SK-N-SH (cell line): ENCODE data around the gene KCTD11. TPM values are rescaled to one million over a fixed set of nuclear protein-coding genes. Genes with fewer than 3 reads are reported as not detected.

Experiments
- CHD2 ChIP-seq: fragments of 150-350 bp; IDR thresholded peaks from 2 replicates; pipeline ENCODE4 v1.6.1; 2018; ENCODE audit warnings: low read length; ENCODE audit not compliant: partially characterized antibody
- ELF1 ChIP-seq: IDR thresholded peaks from 2 replicates; pipeline ENCODE4 v1.4.0; 2012
- EZH2phosphoT487 ChIP-seq: fragments of 200-600 bp; sonication (generic); IDR thresholded peaks from 2 replicates; pipeline ENCODE4 v1.6.1; 2017; ENCODE audit warnings: low read depth, mixed run types, mild to moderate bottlenecking, antibody characterized with exemption, moderate library complexity, borderline replicate concordance
- FOSL2 ChIP-seq: IDR thresholded peaks from 2 replicates; pipeline ENCODE4 v1.4.0; 2012; ENCODE audit warnings: low read depth, mild to moderate bottlenecking, moderate library complexity, borderline replicate concordance
- FOXJ3 ChIP-seq: sonication (generic); formaldehyde crosslinking; IDR thresholded peaks from 2 replicates; pipeline ENCODE4 v1.5.1; 2020; ENCODE audit warnings: mild to moderate bottlenecking, missing genetic modification reagents
- FOXM1 ChIP-seq: IDR thresholded peaks from 2 replicates; pipeline ENCODE4 v1.4.0; 2012; ENCODE audit warnings: low read depth, mild to moderate bottlenecking
- GABPA ChIP-seq: IDR thresholded peaks from 2 replicates; pipeline ENCODE4 v1.4.0; 2012; ENCODE audit warnings: low read depth, mild to moderate bottlenecking
- GATA2 ChIP-seq: sonication (generic); formaldehyde crosslinking; IDR thresholded peaks from 2 replicates; pipeline ENCODE4 v1.5.0; 2020; ENCODE audit warnings: mild to moderate bottlenecking, missing genetic modification reagents
- JUND ChIP-seq: IDR thresholded peaks from 2 replicates; pipeline ENCODE4 v1.4.0; 2012
- MEF2A ChIP-seq: IDR thresholded peaks from 2 replicates; pipeline ENCODE4 v1.4.0; 2012; ENCODE audit warnings: low read depth, borderline replicate concordance
- MXI1 ChIP-seq: IDR thresholded peaks from 2 replicates; pipeline ENCODE4 v1.6.1; 2012; ENCODE audit warnings: mild to moderate bottlenecking, low read depth, low read length, improper control_type of control experiment
- NFIC ChIP-seq: IDR thresholded peaks from 2 replicates; pipeline ENCODE4 v1.4.0; 2012; ENCODE audit warnings: borderline replicate concordance
- RAD21 ChIP-seq: IDR thresholded peaks from 2 replicates; pipeline ENCODE4 v1.6.1; 2012; ENCODE audit warnings: mild to moderate bottlenecking, low read length
- RCOR1 ChIP-seq: fragments of 150-350 bp; IDR thresholded peaks from 2 replicates; pipeline ENCODE4 v1.6.1; 2017; ENCODE audit warnings: antibody characterized with exemption, low read length
- RXRA ChIP-seq: IDR thresholded peaks from 2 replicates; pipeline ENCODE4 v1.4.0; 2012; ENCODE audit warnings: low read depth, mild to moderate bottlenecking, borderline replicate concordance
- SIN3A ChIP-seq: IDR thresholded peaks from 2 replicates; pipeline ENCODE4 v1.6.1; 2012; ENCODE audit warnings: low read depth, mild to moderate bottlenecking, low read length, moderate library complexity, borderline replicate concordance
- SMC3 ChIP-seq: IDR thresholded peaks from 2 replicates; pipeline ENCODE4 v1.6.1; 2012; ENCODE audit warnings: low read depth, low read length, improper control_type of control experiment
- TAF1 ChIP-seq: IDR thresholded peaks from 2 replicates; pipeline ENCODE4 v1.6.1; 2012; ENCODE audit warnings: low read depth, mild to moderate bottlenecking, low read length, moderate library complexity, borderline replicate concordance
- TEAD4 ChIP-seq: IDR thresholded peaks from 2 replicates; pipeline ENCODE4 v1.4.0; 2012; ENCODE audit warnings: mild to moderate bottlenecking, borderline replicate concordance; ENCODE audit not compliant: insufficient read depth
- polyA plus RNA-seq, 3 experiments: library from polyadenylated mRNA; depleted of rRNA; stranded (reverse); fragments of >200 nt; gene quantifications; 2 replicates each; pipeline ENCODE4 v1.2.3, GENCODE V29; 2012
- TF ChIP-seq, protein P1 (sequence below): IDR thresholded peaks from 2 replicates; pipeline ENCODE4 v1.4.0; 2012; ENCODE audit warnings: low read depth, borderline replicate concordance
- TF ChIP-seq, protein P2 (sequence below): fragments of 150-350 bp; IDR thresholded peaks from 2 replicates; pipeline ENCODE4 v1.6.1; 2016; ENCODE audit warnings: mild to moderate bottlenecking, low read depth, low read length
- TF ChIP-seq, protein P3 (sequence below): IDR thresholded peaks from 2 replicates; pipeline ENCODE4 v1.4.0; 2012; ENCODE audit warnings: low read depth, borderline replicate concordance
- TF ChIP-seq, protein P4 (sequence below): IDR thresholded peaks from 2 replicates; pipeline ENCODE4; 2012
- TF ChIP-seq, protein P5 (sequence below): IDR thresholded peaks from 2 replicates; pipeline ENCODE4 v1.6.1; 2012; ENCODE audit warnings: mild to moderate bottlenecking, low read depth, low read length, moderate library complexity

Gene KCTD11
- polyA plus RNA-seq, 1 of the 3 experiments (the other 2 are of a cell fraction) = 9.5 TPM

DNA sequence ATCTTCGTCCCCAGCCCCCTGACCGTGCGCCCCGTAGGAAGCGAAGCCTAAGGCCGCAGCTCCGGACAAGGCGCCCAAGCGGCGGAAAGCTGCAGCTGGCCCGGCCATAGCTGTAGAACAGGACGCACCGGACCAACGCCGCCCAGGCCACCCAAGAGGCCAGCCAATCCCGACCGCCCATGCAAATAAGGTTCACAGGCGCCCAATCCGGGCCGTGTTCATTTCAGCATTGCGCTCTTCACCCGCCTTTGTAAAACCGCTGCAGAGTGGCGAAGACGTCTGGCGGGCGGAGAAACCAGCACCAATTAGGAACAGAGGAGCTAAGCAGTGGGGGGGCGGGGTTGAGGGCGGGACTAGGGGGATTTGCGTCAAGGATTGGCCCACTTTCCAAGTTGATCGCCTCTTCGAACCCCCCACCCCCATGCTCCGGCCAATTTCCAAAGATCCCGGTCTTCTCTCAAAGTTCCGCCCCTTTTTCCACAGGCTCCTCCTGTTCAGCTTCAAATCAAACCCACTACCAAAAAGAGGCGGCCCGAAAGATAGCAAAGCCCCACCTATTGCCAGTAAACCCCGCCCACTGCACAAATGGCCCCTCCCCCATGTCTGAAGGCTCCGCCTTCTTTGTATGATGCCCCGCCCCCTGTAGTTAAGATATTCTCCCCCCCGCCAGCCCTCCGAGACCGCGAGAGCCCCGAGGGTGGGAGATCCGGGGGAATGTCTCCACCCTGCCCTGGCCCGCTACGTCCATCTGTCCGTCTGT is 52.2 kb downstream of the KCTD11 start, which contains the start of gene TMEM256 (continued):
- TF ChIP-seq, protein P1, sequence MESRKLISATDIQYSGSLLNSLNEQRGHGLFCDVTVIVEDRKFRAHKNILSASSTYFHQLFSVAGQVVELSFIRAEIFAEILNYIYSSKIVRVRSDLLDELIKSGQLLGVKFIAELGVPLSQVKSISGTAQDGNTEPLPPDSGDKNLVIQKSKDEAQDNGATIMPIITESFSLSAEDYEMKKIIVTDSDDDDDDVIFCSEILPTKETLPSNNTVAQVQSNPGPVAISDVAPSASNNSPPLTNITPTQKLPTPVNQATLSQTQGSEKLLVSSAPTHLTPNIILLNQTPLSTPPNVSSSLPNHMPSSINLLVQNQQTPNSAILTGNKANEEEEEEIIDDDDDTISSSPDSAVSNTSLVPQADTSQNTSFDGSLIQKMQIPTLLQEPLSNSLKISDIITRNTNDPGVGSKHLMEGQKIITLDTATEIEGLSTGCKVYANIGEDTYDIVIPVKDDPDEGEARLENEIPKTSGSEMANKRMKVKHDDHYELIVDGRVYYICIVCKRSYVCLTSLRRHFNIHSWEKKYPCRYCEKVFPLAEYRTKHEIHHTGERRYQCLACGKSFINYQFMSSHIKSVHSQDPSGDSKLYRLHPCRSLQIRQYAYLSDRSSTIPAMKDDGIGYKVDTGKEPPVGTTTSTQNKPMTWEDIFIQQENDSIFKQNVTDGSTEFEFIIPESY = peak; percentile 81
- TF ChIP-seq, protein P2, sequence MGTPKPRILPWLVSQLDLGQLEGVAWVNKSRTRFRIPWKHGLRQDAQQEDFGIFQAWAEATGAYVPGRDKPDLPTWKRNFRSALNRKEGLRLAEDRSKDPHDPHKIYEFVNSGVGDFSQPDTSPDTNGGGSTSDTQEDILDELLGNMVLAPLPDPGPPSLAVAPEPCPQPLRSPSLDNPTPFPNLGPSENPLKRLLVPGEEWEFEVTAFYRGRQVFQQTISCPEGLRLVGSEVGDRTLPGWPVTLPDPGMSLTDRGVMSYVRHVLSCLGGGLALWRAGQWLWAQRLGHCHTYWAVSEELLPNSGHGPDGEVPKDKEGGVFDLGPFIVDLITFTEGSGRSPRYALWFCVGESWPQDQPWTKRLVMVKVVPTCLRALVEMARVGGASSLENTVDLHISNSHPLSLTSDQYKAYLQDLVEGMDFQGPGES = peak; percentile 67; the same call in 1 of the 2 replicates
- no peak for TF ChIP-seq JUND
- no peak for TF ChIP-seq FOXM1
- TF ChIP-seq, protein P3, sequence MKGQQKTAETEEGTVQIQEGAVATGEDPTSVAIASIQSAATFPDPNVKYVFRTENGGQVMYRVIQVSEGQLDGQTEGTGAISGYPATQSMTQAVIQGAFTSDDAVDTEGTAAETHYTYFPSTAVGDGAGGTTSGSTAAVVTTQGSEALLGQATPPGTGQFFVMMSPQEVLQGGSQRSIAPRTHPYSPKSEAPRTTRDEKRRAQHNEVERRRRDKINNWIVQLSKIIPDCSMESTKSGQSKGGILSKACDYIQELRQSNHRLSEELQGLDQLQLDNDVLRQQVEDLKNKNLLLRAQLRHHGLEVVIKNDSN = no peak
- TF ChIP-seq EZH2phosphoT487 = no peak
- TF ChIP-seq RAD21 = no peak
- no peak for TF ChIP-seq RCOR1
- TF ChIP-seq MXI1 = peak; percentile 44; the same call in 1 of the 2 replicates
- TF ChIP-seq RXRA = no peak
- no peak for TF ChIP-seq MEF2A
- no peak for TF ChIP-seq ELF1
- TF ChIP-seq, protein P4, sequence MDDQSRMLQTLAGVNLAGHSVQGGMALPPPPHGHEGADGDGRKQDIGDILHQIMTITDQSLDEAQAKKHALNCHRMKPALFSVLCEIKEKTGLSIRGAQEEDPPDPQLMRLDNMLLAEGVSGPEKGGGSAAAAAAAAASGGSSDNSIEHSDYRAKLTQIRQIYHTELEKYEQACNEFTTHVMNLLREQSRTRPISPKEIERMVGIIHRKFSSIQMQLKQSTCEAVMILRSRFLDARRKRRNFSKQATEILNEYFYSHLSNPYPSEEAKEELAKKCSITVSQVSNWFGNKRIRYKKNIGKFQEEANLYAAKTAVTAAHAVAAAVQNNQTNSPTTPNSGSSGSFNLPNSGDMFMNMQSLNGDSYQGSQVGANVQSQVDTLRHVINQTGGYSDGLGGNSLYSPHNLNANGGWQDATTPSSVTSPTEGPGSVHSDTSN = no peak; the same call in 1 of the 2 replicates
- no peak for TF ChIP-seq NFIC
- peak; percentile 94 for TF ChIP-seq CHD2
- no peak for TF ChIP-seq GATA2
- TF ChIP-seq FOXJ3 = no peak
- no peak for TF ChIP-seq FOSL2
- TF ChIP-seq, protein P5, sequence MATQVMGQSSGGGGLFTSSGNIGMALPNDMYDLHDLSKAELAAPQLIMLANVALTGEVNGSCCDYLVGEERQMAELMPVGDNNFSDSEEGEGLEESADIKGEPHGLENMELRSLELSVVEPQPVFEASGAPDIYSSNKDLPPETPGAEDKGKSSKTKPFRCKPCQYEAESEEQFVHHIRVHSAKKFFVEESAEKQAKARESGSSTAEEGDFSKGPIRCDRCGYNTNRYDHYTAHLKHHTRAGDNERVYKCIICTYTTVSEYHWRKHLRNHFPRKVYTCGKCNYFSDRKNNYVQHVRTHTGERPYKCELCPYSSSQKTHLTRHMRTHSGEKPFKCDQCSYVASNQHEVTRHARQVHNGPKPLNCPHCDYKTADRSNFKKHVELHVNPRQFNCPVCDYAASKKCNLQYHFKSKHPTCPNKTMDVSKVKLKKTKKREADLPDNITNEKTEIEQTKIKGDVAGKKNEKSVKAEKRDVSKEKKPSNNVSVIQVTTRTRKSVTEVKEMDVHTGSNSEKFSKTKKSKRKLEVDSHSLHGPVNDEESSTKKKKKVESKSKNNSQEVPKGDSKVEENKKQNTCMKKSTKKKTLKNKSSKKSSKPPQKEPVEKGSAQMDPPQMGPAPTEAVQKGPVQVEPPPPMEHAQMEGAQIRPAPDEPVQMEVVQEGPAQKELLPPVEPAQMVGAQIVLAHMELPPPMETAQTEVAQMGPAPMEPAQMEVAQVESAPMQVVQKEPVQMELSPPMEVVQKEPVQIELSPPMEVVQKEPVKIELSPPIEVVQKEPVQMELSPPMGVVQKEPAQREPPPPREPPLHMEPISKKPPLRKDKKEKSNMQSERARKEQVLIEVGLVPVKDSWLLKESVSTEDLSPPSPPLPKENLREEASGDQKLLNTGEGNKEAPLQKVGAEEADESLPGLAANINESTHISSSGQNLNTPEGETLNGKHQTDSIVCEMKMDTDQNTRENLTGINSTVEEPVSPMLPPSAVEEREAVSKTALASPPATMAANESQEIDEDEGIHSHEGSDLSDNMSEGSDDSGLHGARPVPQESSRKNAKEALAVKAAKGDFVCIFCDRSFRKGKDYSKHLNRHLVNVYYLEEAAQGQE = no peak
- TF ChIP-seq GABPA = no peak
- TF ChIP-seq TEAD4 = no peak
- TF ChIP-seq SMC3 = no peak
- peak; percentile 12; the same call in 1 of the 2 replicates for TF ChIP-seq SIN3A
- peak; percentile 85 for TF ChIP-seq TAF1
